ENCODE measurements around the gene RANBP10. TPM values are rescaled to one million over a fixed set of nuclear protein-coding genes. Genes with fewer than 3 reads are reported as not detected.

RANBP10 gene
- total RNA-seq, 2 experiments from 2014 or later, result 12.3 to 20.0 TPM

GRCh38 chr16:67814567-67814966 lies 8.2 kb upstream of the RANBP10 start:
- TF ChIP-seq CTCF (conservative IDR thresholded peaks at IDR 0.05; ENCODE audit: low read length) (no peak), EZH2phosphoT487 (IDR thresholded peaks at IDR 0.05; ENCODE audit: borderline replicate concordance, low read depth, low read length) (no peak)
- BruUV-seq (replicated peaks), result no TSS peak
- Histone ChIP-seq H3K4me3 (ENCODE audit: low read depth, low read length, poor library complexity, severe bottlenecking) (no peak overlapping the region), H3K4me1 (ENCODE audit: insufficient read depth, low read length, poor library complexity, severe bottlenecking) (no peaks in the 10 kb centered on the region), H3K9me2 (ENCODE audit: insufficient read depth, low read length) (no peaks in the 10 kb centered on the region), H3K36me3 (ENCODE audit: insufficient read depth, low read length) (no peaks in the 10 kb centered on the region), H3K4me2 (ENCODE audit: low read length) (no peak overlapping the region), H3K27ac (ENCODE audit: low read depth, low read length, poor library complexity, severe bottlenecking) (no peak overlapping the region), H3K79me2 (ENCODE audit: insufficient read depth, low read depth, low read length) (no peaks in the 10 kb centered on the region), H3K9me3 (ENCODE audit: low read length) (no peaks in the 10 kb centered on the region), H4K20me1 (ENCODE audit: insufficient read depth, low read length) (no peaks in the 10 kb centered on the region), H2AFZ (ENCODE audit: low read length) (no peak overlapping the region)
- ChIA-PET POLR2A (interaction anchor here (1.1 kb wide), 1 partner anchor 8 kb away, joined by 4 read pairs; the partner anchor contains the start of genes RANBP10 and TSNAXIP1), CTCF (ENCODE audit: unreplicated experiment) (no interaction called here)
- no peak for DNase-seq (ENCODE audit: low spot score)
- intact Hi-C loops (cut with micrococcal nuclease; ENCODE audit: unreplicated experiment), result no loop called here

- ChIA-PET CTCF (ENCODE audit: unreplicated experiment) (no interaction called here), POLR2A (no interaction called here)
- Histone ChIP-seq H3K4me2 (ENCODE audit: low read length) (no peak overlapping the region), H4K20me1 (ENCODE audit: insufficient read depth, low read length) (no peaks in the 10 kb centered on the region), H3K4me1 (ENCODE audit: insufficient read depth, low read length, poor library complexity, severe bottlenecking) (peaks cover 4% of the 10 kb centered on the region), H2AFZ (ENCODE audit: low read length) (no peak overlapping the region), H3K9me2 (ENCODE audit: insufficient read depth, low read length) (no peaks in the 10 kb centered on the region), H3K36me3 (ENCODE audit: insufficient read depth, low read length) (no peaks in the 10 kb centered on the region), H3K79me2 (ENCODE audit: insufficient read depth, low read depth, low read length) (no peaks in the 10 kb centered on the region), H3K4me3 (ENCODE audit: low read depth, low read length, poor library complexity, severe bottlenecking) (no peak overlapping the region), H3K9me3 (ENCODE audit: low read length) (no peaks in the 10 kb centered on the region), H3K27ac (ENCODE audit: low read depth, low read length, poor library complexity, severe bottlenecking) (no peak overlapping the region)
- intact Hi-C loops (cut with micrococcal nuclease; ENCODE audit: unreplicated experiment), result no loop called here
- no TSS peak for BruUV-seq (replicated peaks)
- TF ChIP-seq CTCF (conservative IDR thresholded peaks at IDR 0.05; ENCODE audit: low read length) (no peak), EZH2phosphoT487 (IDR thresholded peaks at IDR 0.05; ENCODE audit: borderline replicate concordance, low read depth, low read length) (no peak)
- no peak for DNase-seq (ENCODE audit: low spot score)
Measured at GRCh38 chr16:67811899-67812298, 5.5 kb upstream of the RANBP10 start.

GRCh38 chr16:67807148-67807682 lies 855 bp upstream of the RANBP10 start:
- no TSS peak for BruUV-seq (replicated peaks)
- CTCF ChIA-PET (ENCODE audit: unreplicated experiment), result interaction anchor here (0.6 kb wide), 1 partner anchor 9 kb away, joined by 3 read pairs; no protein-coding TSS in a partner anchor
- Histone ChIP-seq H3K4me1 (ENCODE audit: insufficient read depth, low read length, poor library complexity, severe bottlenecking) (peaks cover 37% of the 10 kb centered on the region), H3K36me3 (ENCODE audit: insufficient read depth, low read length) (peaks cover 28% of the 10 kb centered on the region), H2AFZ (ENCODE audit: low read length) (peak overlapping the region; percentile 61), H3K79me2 (ENCODE audit: insufficient read depth, low read depth, low read length) (peaks cover 37% of the 10 kb centered on the region), H3K4me2 (ENCODE audit: low read length) (peak overlapping the region; percentile 84), H3K4me3 (ENCODE audit: low read depth, low read length, poor library complexity, severe bottlenecking) (peak overlapping the region; percentile 80), H4K20me1 (ENCODE audit: insufficient read depth, low read length) (no peaks in the 10 kb centered on the region), H3K9me3 (ENCODE audit: low read length) (no peaks in the 10 kb centered on the region), H3K27ac (ENCODE audit: low read depth, low read length, poor library complexity, severe bottlenecking) (no peak overlapping the region), H3K9me2 (ENCODE audit: insufficient read depth, low read length) (no peaks in the 10 kb centered on the region)
- TF ChIP-seq CTCF (conservative IDR thresholded peaks at IDR 0.05; ENCODE audit: low read length) (no peak), EZH2phosphoT487 (IDR thresholded peaks at IDR 0.05; ENCODE audit: borderline replicate concordance, low read depth, low read length) (no peak)
- intact Hi-C loops (cut with micrococcal nuclease; ENCODE audit: unreplicated experiment), result loop anchor here (10.0 kb wide), 1 partner anchor 262 kb away; no protein-coding TSS in a partner anchor
- POLR2A ChIA-PET, result interaction anchor here (0.5 to 1.7 kb wide), 11 partner anchors 8 to 457 kb away, joined by 3 to 7 read pairs (median 3); partner anchors contain the start of genes GFOD2 and NUTF2
- no peak for DNase-seq (ENCODE audit: low spot score)
